Measurements from ENCODE around the gene RPL7A.

RPL7A gene

DNA sequence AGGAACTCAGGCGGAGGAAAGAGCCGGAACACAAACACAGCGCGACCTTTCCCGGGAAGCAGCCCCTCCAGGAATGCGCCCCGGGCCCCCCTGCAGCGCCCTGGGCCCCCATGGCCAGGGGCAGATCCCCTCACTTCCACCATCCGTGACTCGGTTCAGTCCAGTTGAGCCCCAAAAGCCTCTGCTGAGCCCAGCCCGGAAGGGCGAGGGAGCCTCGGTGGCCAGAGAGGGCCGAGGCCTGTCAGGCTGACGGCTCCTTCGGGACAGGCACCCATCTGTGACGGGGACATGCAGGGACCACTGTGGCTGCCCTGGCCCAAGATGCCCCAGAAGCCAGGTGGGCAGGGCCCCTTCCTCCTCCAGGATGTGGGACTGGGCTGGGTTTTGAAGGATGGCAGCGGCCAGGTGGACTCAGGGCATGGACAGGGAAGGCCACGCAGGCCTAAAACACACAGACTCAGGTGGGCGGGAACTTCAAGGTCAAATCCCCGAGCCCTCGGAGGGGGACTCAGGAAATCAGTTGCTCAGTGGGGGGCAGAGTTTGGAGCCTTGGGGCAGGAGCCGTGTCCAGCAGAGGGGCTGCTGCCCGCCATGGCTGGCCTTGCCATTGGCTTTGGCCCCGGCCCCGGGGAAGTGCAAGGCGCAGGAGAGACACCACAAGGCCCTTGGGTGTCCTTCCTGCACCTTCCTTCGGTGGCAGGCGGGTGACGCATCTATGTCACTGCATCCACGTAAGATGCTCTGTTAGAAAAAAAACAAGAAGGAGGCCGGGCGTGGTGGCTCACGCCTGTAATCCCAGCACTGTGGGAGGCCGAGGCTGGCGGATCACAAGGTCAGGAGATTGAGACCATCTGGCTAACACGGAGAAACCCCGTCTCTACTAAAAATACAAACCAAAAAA, 43.3 kb upstream of the RPL7A start:
- TF ChIP-seq, protein P1, sequence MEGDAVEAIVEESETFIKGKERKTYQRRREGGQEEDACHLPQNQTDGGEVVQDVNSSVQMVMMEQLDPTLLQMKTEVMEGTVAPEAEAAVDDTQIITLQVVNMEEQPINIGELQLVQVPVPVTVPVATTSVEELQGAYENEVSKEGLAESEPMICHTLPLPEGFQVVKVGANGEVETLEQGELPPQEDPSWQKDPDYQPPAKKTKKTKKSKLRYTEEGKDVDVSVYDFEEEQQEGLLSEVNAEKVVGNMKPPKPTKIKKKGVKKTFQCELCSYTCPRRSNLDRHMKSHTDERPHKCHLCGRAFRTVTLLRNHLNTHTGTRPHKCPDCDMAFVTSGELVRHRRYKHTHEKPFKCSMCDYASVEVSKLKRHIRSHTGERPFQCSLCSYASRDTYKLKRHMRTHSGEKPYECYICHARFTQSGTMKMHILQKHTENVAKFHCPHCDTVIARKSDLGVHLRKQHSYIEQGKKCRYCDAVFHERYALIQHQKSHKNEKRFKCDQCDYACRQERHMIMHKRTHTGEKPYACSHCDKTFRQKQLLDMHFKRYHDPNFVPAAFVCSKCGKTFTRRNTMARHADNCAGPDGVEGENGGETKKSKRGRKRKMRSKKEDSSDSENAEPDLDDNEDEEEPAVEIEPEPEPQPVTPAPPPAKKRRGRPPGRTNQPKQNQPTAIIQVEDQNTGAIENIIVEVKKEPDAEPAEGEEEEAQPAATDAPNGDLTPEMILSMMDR (IDR thresholded peaks at IDR 0.05; ENCODE audit: insufficient read depth, low read length, poor library complexity, severe bottlenecking): no peak
- Histone ChIP-seq H3K4me3 (replicated peaks; ENCODE audit: low read depth, low read length) (no peak overlapping the region), H3K36me3 (ENCODE audit: control insufficient read depth, insufficient read depth, low read length) (no peaks in the 10 kb centered on the region), H3K27me3 (replicated peaks; ENCODE audit: control insufficient read depth, insufficient read depth, low read length) (no peaks in the 10 kb centered on the region)
- DNase-seq (ENCODE audit: extremely low read depth, insufficient read length): no peak

DNA sequence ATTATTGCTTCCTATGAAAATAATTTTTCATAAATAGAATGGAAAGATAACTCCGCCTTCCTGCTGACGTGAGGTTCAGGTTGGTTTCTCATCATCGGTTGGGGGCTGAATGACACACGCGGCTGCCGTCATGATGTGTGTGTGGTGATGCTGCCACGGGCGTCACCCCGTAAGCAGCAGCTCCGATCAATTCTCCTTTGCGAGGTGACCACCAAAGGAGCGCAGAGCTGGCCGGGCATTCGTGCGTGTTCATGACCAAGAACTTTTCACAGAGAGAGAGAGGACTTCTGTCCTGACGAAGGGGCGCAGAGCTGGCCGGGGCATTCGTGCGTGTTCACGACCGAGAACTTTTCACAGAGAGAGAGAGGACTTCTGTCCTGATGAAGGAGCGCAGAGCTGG, 42.3 kb upstream of the RPL7A start:
- Histone ChIP-seq H3K27me3 (replicated peaks; ENCODE audit: control insufficient read depth, insufficient read depth, low read length) (no peaks in the 10 kb centered on the region), H3K36me3 (ENCODE audit: control insufficient read depth, insufficient read depth, low read length) (no peaks in the 10 kb centered on the region), H3K4me3 (replicated peaks; ENCODE audit: low read depth, low read length) (no peak overlapping the region)
- TF ChIP-seq, protein P1 (IDR thresholded peaks at IDR 0.05; ENCODE audit: insufficient read depth, low read length, poor library complexity, severe bottlenecking): no peak
- DNase-seq (ENCODE audit: extremely low read depth, insufficient read length): no peak

GRCh38 chr9:133306242-133307204, 41.5 kb upstream of the RPL7A start:
- no peaks in the 10 kb centered on the region for H3K27me3 ChIP-seq (replicated peaks; ENCODE audit: control insufficient read depth, insufficient read depth, low read length)
- no peak for DNase-seq (ENCODE audit: extremely low read depth, insufficient read length)
- H3K36me3 ChIP-seq (ENCODE audit: control insufficient read depth, insufficient read depth, low read length): no peaks in the 10 kb centered on the region
- TF ChIP-seq, protein P1 (IDR thresholded peaks at IDR 0.05; ENCODE audit: insufficient read depth, low read length, poor library complexity, severe bottlenecking): no peak
- no peak overlapping the region for H3K4me3 ChIP-seq (replicated peaks; ENCODE audit: low read depth, low read length)

DNA sequence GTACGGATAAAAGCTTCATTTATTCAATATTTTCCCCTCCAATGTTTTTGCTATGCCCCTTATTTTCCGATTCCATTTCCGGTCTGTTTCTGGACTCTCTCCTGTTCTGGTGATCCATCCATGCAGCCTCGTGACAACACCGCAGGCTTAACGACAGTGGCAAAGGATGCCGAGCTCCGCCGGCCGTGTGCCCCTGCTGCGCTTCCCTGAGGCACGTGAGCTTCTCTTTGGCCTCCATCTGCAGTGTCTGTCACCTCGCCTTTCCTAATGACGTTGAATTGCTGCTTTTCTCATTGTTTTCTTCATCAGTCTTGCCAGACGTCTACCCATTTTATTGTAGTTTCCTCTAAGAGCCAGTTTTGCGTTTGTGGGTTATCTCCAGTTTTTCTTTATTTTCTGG, 40.7 kb upstream of the RPL7A start:
- Histone ChIP-seq H3K4me3 (replicated peaks; ENCODE audit: low read depth, low read length) (no peak overlapping the region), H3K27me3 (replicated peaks; ENCODE audit: control insufficient read depth, insufficient read depth, low read length) (no peaks in the 10 kb centered on the region), H3K36me3 (ENCODE audit: control insufficient read depth, insufficient read depth, low read length) (no peaks in the 10 kb centered on the region)
- TF ChIP-seq, protein P1 (IDR thresholded peaks at IDR 0.05; ENCODE audit: insufficient read depth, low read length, poor library complexity, severe bottlenecking): no peak
- DNase-seq (ENCODE audit: extremely low read depth, insufficient read length): no peak

GRCh38 chr9:133309608-133310007, 38.4 kb upstream of the RPL7A start:
- no peaks in the 10 kb centered on the region for H3K36me3 ChIP-seq (ENCODE audit: control insufficient read depth, insufficient read depth, low read length)
- DNase-seq (ENCODE audit: extremely low read depth, insufficient read length): no peak
- no peaks in the 10 kb centered on the region for H3K27me3 ChIP-seq (replicated peaks; ENCODE audit: control insufficient read depth, insufficient read depth, low read length)
- no peak overlapping the region for H3K4me3 ChIP-seq (replicated peaks; ENCODE audit: low read depth, low read length)
- TF ChIP-seq, protein P1 (IDR thresholded peaks at IDR 0.05; ENCODE audit: insufficient read depth, low read length, poor library complexity, severe bottlenecking): no peak
